IMR-90 (cell line): ENCODE measurements around the gene MAPRE3. TPM values are rescaled to one million over a fixed set of nuclear protein-coding genes. Genes with fewer than 3 reads are reported as not detected.

Experiments used
- ATAC-seq: fragments of 200-7000 bp; cut with Tn5 transposase; 2 replicates; pipeline ENCODE4 v1.9.1; 2020; ENCODE audit warnings: low read depth, mild to moderate bottlenecking, moderate library complexity
- BruUV-seq: library from RNA; stranded (reverse); fragments of 400-500 nt; replicated peaks from 2 replicates; lab custom pipeline; 2021; lab: Mats Ljungman, UMichigan
- CTCF ChIA-PET: fragments of 300-600 bp; formaldehyde crosslinking; extraction: SDS; loops from one replicate; lab custom pipeline; 2021; ENCODE audit warnings: antibody characterized with exemption; lab: Yijun Ruan, JAX
- POLR2A ChIA-PET: fragments of 300-600 bp; sonication (Branson Sonifier 250); formaldehyde crosslinking; loops from one replicate; lab custom pipeline; 2022; ENCODE audit warnings: antibody characterized with exemption; ENCODE audit not compliant: unreplicated experiment; lab: Charles Lee
- DNase-seq: peaks from one replicate; pipeline ENCODE4 v3.0.0; 2013
- H2AFZ ChIP-seq: replicated peaks from 2 replicates; pipeline ENCODE3; 2013; ENCODE audit warnings: low read length, mild to moderate bottlenecking; ENCODE audit not compliant: poor library complexity
- H2AK5ac ChIP-seq: 2 replicates; pipeline ENCODE4 v1.6.1; 2013; ENCODE audit warnings: low read depth, low read length, inconsistent platforms
- H2AK9ac ChIP-seq: replicated peaks from 2 replicates; pipeline ENCODE3; 2013; ENCODE audit warnings: mild to moderate bottlenecking, low read depth, low read length, moderate library complexity; ENCODE audit not compliant: poor library complexity
- H2BK120ac ChIP-seq: 2 replicates; pipeline ENCODE4 v1.6.1; 2013; ENCODE audit warnings: low read depth, low read length, inconsistent platforms
- H2BK15ac ChIP-seq: 3 replicates; pipeline ENCODE4 v1.6.1; 2013; ENCODE audit warnings: low read depth, low read length, inconsistent platforms
- H2BK20ac ChIP-seq: 2 replicates; pipeline ENCODE4 v1.6.1; 2013; ENCODE audit warnings: low read depth, mild to moderate bottlenecking, inconsistent platforms, low read length, moderate library complexity
- H2BK5ac ChIP-seq: 2 replicates; pipeline ENCODE4 v1.6.1; 2013; ENCODE audit warnings: mild to moderate bottlenecking, low read depth, low read length, inconsistent platforms; ENCODE audit not compliant: poor library complexity, severe bottlenecking
- H3K14ac ChIP-seq: replicated peaks from 2 replicates; pipeline ENCODE4 v1.6.1; 2013; ENCODE audit warnings: low read depth, low read length, inconsistent platforms
- H3K18ac ChIP-seq: 2 replicates; pipeline ENCODE4 v1.6.1; 2013; ENCODE audit warnings: low read depth, low read length, control low read depth
- H3K23ac ChIP-seq: 2 replicates; pipeline ENCODE4 v1.6.1; 2013; ENCODE audit warnings: low read depth, low read length, inconsistent platforms
- H3K27ac ChIP-seq: 2 replicates; pipeline ENCODE4 v1.5.1; 2013; ENCODE audit warnings: mild to moderate bottlenecking, control low read depth, low read length; ENCODE audit not compliant: insufficient read depth
- H3K27me3 ChIP-seq: 2 replicates; pipeline ENCODE4 v1.6.1; 2013; ENCODE audit warnings: low read length; ENCODE audit not compliant: control insufficient read depth, insufficient read depth
- H3K36me3 ChIP-seq: 2 replicates; pipeline ENCODE4 v1.6.1; 2013; ENCODE audit warnings: low read length, mixed read lengths; ENCODE audit not compliant: control insufficient read depth, insufficient read depth
- H3K4ac ChIP-seq: 2 replicates; pipeline ENCODE4 v1.6.1; 2013; ENCODE audit warnings: low read depth, low read length, inconsistent platforms
- H3K4me1 ChIP-seq: 2 replicates; pipeline ENCODE4 v1.6.1; 2013; ENCODE audit warnings: low read length, mixed read lengths; ENCODE audit not compliant: control insufficient read depth, insufficient read depth
- H3K4me2 ChIP-seq: 2 replicates; pipeline ENCODE4 v1.6.1; 2013; ENCODE audit warnings: low read depth, mild to moderate bottlenecking, control low read depth, low read length, moderate library complexity
- H3K4me3 ChIP-seq: 2 replicates; pipeline ENCODE4 v1.5.1; 2013; ENCODE audit warnings: low read depth, mild to moderate bottlenecking, control low read depth, low read length, moderate library complexity; ENCODE audit not compliant: insufficient read depth
- H3K56ac ChIP-seq: 2 replicates; pipeline ENCODE4 v1.6.1; 2013; ENCODE audit warnings: low read length, inconsistent platforms; ENCODE audit not compliant: insufficient read depth; ENCODE audit errors: extremely low read depth
- H3K79me1 ChIP-seq, 2 experiments: 2 replicates each; pipeline ENCODE4 v1.6.1; 2013; ENCODE audit warnings: low read length in 2 of 2, inconsistent platforms in 1 of 2, low read depth in 1 of 2
- H3K9ac ChIP-seq: 2 replicates; pipeline ENCODE4 v1.6.1; 2013; ENCODE audit warnings: low read depth, low read length, control low read depth
- H3K9me1 ChIP-seq: 2 replicates; pipeline ENCODE4 v1.6.1; 2013; ENCODE audit warnings: low read length, inconsistent platforms; ENCODE audit not compliant: insufficient read depth
- H3K9me3 ChIP-seq: 2 replicates; pipeline ENCODE4 v1.6.1; 2013; ENCODE audit warnings: low read length; ENCODE audit not compliant: control insufficient read depth, insufficient read depth
- H4K20me1 ChIP-seq: 2 replicates; pipeline ENCODE4 v1.6.1; 2013; ENCODE audit warnings: low read length, inconsistent platforms; ENCODE audit not compliant: insufficient read depth
- H4K5ac ChIP-seq: 2 replicates; pipeline ENCODE4 v1.6.1; 2013; ENCODE audit warnings: mild to moderate bottlenecking, low read depth, low read length, control low read depth
- H4K8ac ChIP-seq, 2 experiments: 2 replicates each; pipeline ENCODE4 v1.6.1; 2013; ENCODE audit warnings: low read depth in 2 of 2, low read length in 2 of 2, control low read depth in 1 of 2, inconsistent platforms in 1 of 2
- H4K91ac ChIP-seq: 2 replicates; pipeline ENCODE4 v1.6.1; 2013; ENCODE audit warnings: low read depth, low read length, inconsistent platforms; ENCODE audit not compliant: insufficient read depth
- BHLHE40 ChIP-seq: fragments of 150-350 bp; IDR thresholded peaks from 2 replicates; pipeline ENCODE4 v1.6.1; 2016; ENCODE audit warnings: mild to moderate bottlenecking, low read depth, low read length
- CHD1 ChIP-seq: IDR thresholded peaks from 2 replicates; pipeline ENCODE4 v1.6.1; 2012; ENCODE audit warnings: low read depth, low read length, improper control_type of control experiment
- FOS ChIP-seq: fragments of 150-350 bp; IDR thresholded peaks from 2 replicates; pipeline ENCODE4 v1.6.1; 2016; ENCODE audit warnings: low read depth, low read length
- MAFK ChIP-seq: IDR thresholded peaks from 2 replicates; pipeline ENCODE4 v1.6.1; 2012; ENCODE audit warnings: low read depth, low read length, improper control_type of control experiment
- MAZ ChIP-seq: IDR thresholded peaks from 2 replicates; pipeline ENCODE4 v1.6.1; 2012; ENCODE audit warnings: low read depth, mild to moderate bottlenecking, low read length, improper control_type of control experiment, moderate library complexity, borderline replicate concordance
- MXI1 ChIP-seq: IDR thresholded peaks from 2 replicates; pipeline ENCODE4 v1.6.1; 2012; ENCODE audit warnings: low read depth, mild to moderate bottlenecking, low read length, moderate library complexity, borderline replicate concordance
- NFE2L2 ChIP-seq: fragments of 150-350 bp; IDR thresholded peaks from 2 replicates; pipeline ENCODE4 v1.6.1; 2016; ENCODE audit warnings: low read depth, mild to moderate bottlenecking, low read length
- POLR2A ChIP-seq: IDR thresholded peaks from 2 replicates; pipeline ENCODE4 v1.6.1; 2012; ENCODE audit warnings: mild to moderate bottlenecking, low read depth, low read length
- RAD21 ChIP-seq: IDR thresholded peaks from 2 replicates; pipeline ENCODE4 v1.6.1; 2012; ENCODE audit warnings: low read length, improper control_type of control experiment
- RCOR1 ChIP-seq: IDR thresholded peaks from 2 replicates; pipeline ENCODE4 v1.6.1; 2012; ENCODE audit warnings: mild to moderate bottlenecking, low read length, improper control_type of control experiment; ENCODE audit not compliant: insufficient replicate concordance
- RFX5 ChIP-seq: IDR thresholded peaks from 2 replicates; pipeline ENCODE4 v1.8.0; 2012; ENCODE audit warnings: low read depth, mild to moderate bottlenecking, low read length, moderate library complexity
- SMC3 ChIP-seq: fragments of 150-350 bp; IDR thresholded peaks from 2 replicates; pipeline ENCODE4 v1.6.1; 2016; ENCODE audit warnings: low read depth, mild to moderate bottlenecking, antibody characterized with exemption, low read length, moderate library complexity
- WGBS, 2 experiments: methylation state at CpG; one replicate each; pipeline versions ENCODE4 v1.1.5 to v1.1.7; 2013; ENCODE audit warnings: missing lambda C conversion rate in 2 of 2; ENCODE audit not compliant: insufficient read length in 1 of 2; ENCODE audit errors: extremely low coverage in 2 of 2; 5-methylcytosine and 5-hydroxymethylcytosine counted together
- dilution Hi-C: fragments of 300-500 bp; cut with HindIII; formaldehyde crosslinking; loops from one replicate; pipeline ENCODE4 v1.14.3; 2018; ENCODE audit warnings: low sequenced_read_pairs; ENCODE audit not compliant: unreplicated experiment
- in situ Hi-C: fragments of 300-500 bp; cut with MboI; formaldehyde crosslinking; loops from 3 replicates; pipeline ENCODE4 v1.14.3; 2019; ENCODE audit warnings: low sequenced_read_pairs, inconsistent platforms, mixed read lengths
- intact Hi-C: fragments of 100-400 bp; cut with micrococcal nuclease; formaldehyde crosslinking; loops from 2 replicates; pipeline ENCODE4 v1.10.0; 2022
- polyA plus RNA-seq, 3 experiments: library from polyadenylated mRNA; depleted of rRNA; stranded (reverse); fragments of >200 nt; gene quantifications; 2 replicates each; pipeline ENCODE4 v1.2.3, GENCODE V29; 2012; ENCODE audit warnings: low replicate concordance in 1 of 3
- total RNA-seq: library from RNA; depleted of rRNA; stranded (reverse); fragments of >200 nt; gene quantifications from 2 replicates; pipeline ENCODE4 v1.2.3, GENCODE V29; 2012
- TF ChIP-seq, protein P1 (sequence below): conservative IDR thresholded peaks from 2 replicates; pipeline ENCODE4 v1.5.1; 2012; ENCODE audit warnings: mild to moderate bottlenecking, low read depth, low read length, improper control_type of control experiment
- TF ChIP-seq, protein P2 (sequence below): fragments of 150-350 bp; IDR thresholded peaks from 2 replicates; pipeline ENCODE4 v1.6.1; 2016; ENCODE audit warnings: low read depth, mild to moderate bottlenecking, low read length, moderate library complexity, borderline replicate concordance
- TF ChIP-seq, protein P3 (sequence below): fragments of 150-350 bp; IDR thresholded peaks from 2 replicates; pipeline ENCODE4 v1.6.1; 2017; ENCODE audit warnings: mild to moderate bottlenecking, antibody characterized with exemption, low read length, low read depth

MAPRE3 gene
- total and polyA plus RNA-seq, 2 of the 4 experiments (the other 2 are of a cell fraction): 1.8 to 20.3 TPM

DNA sequence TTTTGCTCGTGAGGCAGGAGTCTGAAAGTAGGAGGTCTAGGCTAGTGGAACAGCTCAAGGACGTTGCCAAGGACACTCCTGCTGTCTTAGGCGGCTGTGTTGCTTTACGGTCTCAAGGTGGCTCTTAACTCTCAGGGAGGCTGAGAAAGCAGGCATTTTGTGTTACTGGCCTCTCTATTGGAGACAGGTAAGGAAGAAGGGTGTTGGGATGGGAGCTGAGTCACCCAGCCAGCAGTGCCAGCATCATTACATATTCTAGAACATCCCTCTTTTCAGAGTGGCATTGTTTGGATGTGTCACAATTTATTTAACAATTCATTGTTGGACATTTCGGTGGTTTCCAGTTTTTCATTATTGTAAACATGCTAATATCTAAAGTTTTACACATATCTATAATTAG lies 31.5 kb downstream of the MAPRE3 start:
- H3K9me3 ChIP-seq: no peaks in the 10 kb centered on the region
- H4K91ac ChIP-seq: no peak overlapping the region
- intact Hi-C loops: no loop called here
- TF ChIP-seq NFE2L2 (no peak), FOS (no peak), RCOR1 (no peak), POLR2A (no peak), CHD1 (no peak), MAZ (no peak), RFX5 (no peak), BHLHE40 (no peak), SMC3 (no peak), MAFK (no peak), RAD21 (no peak), MXI1 (no peak)
- TF ChIP-seq, protein P1, sequence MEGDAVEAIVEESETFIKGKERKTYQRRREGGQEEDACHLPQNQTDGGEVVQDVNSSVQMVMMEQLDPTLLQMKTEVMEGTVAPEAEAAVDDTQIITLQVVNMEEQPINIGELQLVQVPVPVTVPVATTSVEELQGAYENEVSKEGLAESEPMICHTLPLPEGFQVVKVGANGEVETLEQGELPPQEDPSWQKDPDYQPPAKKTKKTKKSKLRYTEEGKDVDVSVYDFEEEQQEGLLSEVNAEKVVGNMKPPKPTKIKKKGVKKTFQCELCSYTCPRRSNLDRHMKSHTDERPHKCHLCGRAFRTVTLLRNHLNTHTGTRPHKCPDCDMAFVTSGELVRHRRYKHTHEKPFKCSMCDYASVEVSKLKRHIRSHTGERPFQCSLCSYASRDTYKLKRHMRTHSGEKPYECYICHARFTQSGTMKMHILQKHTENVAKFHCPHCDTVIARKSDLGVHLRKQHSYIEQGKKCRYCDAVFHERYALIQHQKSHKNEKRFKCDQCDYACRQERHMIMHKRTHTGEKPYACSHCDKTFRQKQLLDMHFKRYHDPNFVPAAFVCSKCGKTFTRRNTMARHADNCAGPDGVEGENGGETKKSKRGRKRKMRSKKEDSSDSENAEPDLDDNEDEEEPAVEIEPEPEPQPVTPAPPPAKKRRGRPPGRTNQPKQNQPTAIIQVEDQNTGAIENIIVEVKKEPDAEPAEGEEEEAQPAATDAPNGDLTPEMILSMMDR: no peak
- TF ChIP-seq, protein P2, sequence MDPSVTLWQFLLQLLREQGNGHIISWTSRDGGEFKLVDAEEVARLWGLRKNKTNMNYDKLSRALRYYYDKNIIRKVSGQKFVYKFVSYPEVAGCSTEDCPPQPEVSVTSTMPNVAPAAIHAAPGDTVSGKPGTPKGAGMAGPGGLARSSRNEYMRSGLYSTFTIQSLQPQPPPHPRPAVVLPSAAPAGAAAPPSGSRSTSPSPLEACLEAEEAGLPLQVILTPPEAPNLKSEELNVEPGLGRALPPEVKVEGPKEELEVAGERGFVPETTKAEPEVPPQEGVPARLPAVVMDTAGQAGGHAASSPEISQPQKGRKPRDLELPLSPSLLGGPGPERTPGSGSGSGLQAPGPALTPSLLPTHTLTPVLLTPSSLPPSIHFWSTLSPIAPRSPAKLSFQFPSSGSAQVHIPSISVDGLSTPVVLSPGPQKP: no peak
- TF ChIP-seq, protein P3, sequence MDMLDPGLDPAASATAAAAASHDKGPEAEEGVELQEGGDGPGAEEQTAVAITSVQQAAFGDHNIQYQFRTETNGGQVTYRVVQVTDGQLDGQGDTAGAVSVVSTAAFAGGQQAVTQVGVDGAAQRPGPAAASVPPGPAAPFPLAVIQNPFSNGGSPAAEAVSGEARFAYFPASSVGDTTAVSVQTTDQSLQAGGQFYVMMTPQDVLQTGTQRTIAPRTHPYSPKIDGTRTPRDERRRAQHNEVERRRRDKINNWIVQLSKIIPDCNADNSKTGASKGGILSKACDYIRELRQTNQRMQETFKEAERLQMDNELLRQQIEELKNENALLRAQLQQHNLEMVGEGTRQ: no peak
- H4K20me1 ChIP-seq: no peaks in the 10 kb centered on the region; the same call in 1 of the 2 replicates
- H2BK15ac ChIP-seq: no peak overlapping the region
- no peak overlapping the region for H3K4me2 ChIP-seq
- no peak overlapping the region for H2AK9ac ChIP-seq
- dilution Hi-C loops: no loop called here
- no peak overlapping the region for H4K8ac ChIP-seq
- no peak overlapping the region for H2AFZ ChIP-seq
- peaks cover 4% of the 10 kb centered on the region; the same call in 1 of the 2 replicates for H3K4me1 ChIP-seq
- no peak for DNase-seq
- H3K4ac ChIP-seq: no peak overlapping the region
- in situ Hi-C loops: no loop called here
- ChIA-PET CTCF (no interaction called here), POLR2A (no interaction called here)
- 70% methylated on average over 2 of the region's 5 CpGs; no CpG with 5 or more reads in 1 of the 2 experiments for WGBS, 2 experiments
- H2BK5ac ChIP-seq: no peak overlapping the region
- H3K27ac ChIP-seq: no peak overlapping the region
- peaks cover 0 to 4% of the 10 kb centered on the region in 2 experiments; a peak in 1 of 4 replicates for H3K79me1 ChIP-seq
- no peak overlapping the region for H3K56ac ChIP-seq
- no peak overlapping the region for H2BK120ac ChIP-seq
- no peak overlapping the region for H2AK5ac ChIP-seq
- H3K23ac ChIP-seq: no peak overlapping the region
- H3K9me1 ChIP-seq: peaks cover 15% of the 10 kb centered on the region
- H3K36me3 ChIP-seq: no peaks in the 10 kb centered on the region
- H3K14ac ChIP-seq: no peak overlapping the region
- H3K27me3 ChIP-seq: no peaks in the 10 kb centered on the region; the same call in 1 of the 2 replicates
- no peak overlapping the region for H2BK20ac ChIP-seq
- no peak for ATAC-seq
- H3K18ac ChIP-seq: no peak overlapping the region
- no TSS peak for BruUV-seq
- no peak overlapping the region for H3K4me3 ChIP-seq
- no peak overlapping the region for H3K9ac ChIP-seq
- H4K5ac ChIP-seq: no peak overlapping the region
